ENCODE data around the gene FASTK. TPM values are rescaled to one million over a fixed set of nuclear protein-coding genes. Genes with fewer than 3 reads are reported as not detected.
A peak's percentile ranks its signal among the peaks of the same experiment; 100 is the strongest.

Gene FASTK
- total RNA-seq, 4 donors from 2014 or later: 43.0 to 83.6 (median 75.9) TPM

- H3K36me3 ChIP-seq: no peaks in the 10 kb centered on the region
- H3K27ac ChIP-seq: peak overlapping the region in 3 of 4 donors; percentile 14 to 45 (median 32)
- DNase-seq: no peak
- H3K9me3 ChIP-seq: no peaks in the 10 kb centered on the region
- 63 to 65% methylated on average over 10 of the region's 11 CpGs for WGBS, 2 donors
- no peaks in the 10 kb centered on the region for H3K27me3 ChIP-seq
- H3K4me3 ChIP-seq: no peak overlapping the region
- TF ChIP-seq CTCF (IDR thresholded peaks at IDR 0.05) (no peak), POLR2A (IDR thresholded peaks at IDR 0.05) (no peak)
- peaks cover 17 to 44% (median 24%) of the 10 kb centered on the region in 3 donors for H3K4me1 ChIP-seq
- intact Hi-C loops (cut with DNase I): loop anchor here (5.0 kb wide), 1 partner anchor 83 kb away; the partner anchor contains the start of gene ABCB8
Measured at GRCh38 chr7:151110236-151110940, 29.8 kb upstream of the FASTK start.

DNA sequence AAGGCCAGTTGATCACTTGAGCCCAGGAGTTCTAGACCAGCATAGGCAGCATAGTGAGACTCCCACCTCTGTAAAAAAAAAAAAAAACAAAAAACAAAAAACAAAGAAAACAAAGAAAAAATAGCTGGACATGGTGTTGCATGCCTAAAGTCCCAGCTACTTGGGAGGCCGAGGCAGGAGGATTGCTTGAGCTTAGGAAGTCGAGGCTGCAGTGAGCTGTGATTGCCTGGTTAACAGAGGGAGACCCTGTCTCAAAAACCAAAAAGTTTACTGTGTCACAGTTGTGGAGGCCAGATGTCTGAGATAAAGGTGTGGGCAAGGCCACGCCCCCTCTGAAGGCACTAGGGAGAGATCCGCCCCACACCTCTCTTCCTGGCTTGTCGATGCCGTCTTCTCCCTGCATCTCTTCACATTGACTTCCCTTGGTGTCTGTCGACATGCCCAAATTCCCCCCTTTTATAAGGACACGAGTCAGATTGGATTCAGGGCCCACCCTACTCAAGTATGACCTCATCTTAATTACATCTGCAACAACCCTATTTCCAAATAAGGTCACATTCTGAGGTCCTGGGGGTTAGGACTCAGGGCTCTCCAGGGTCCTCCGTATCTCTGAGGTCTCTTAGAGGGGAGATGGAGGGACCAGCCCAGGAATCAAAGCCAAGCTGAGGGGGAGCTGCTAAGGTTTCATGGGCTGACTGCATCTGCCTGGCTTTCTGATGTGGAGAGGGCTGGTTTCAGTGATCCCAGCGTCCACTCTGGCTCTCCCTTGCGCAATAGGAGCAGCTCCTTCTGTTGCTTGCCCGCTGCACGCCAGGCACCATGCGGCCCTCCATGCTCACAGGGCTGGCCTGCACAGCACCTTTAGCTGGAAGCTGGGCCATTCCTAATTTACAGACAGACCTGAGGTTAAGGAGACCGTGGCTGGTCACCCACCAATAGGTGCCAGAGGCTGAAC lies 28.8 kb upstream of the FASTK start:
- intact Hi-C loops (cut with DNase I): loop anchor here (5.0 to 10.0 kb wide), 2 partner anchors 82 to 215 kb away; partner anchors contain the start of gene ABCB8
- peaks cover 14 to 52% (median 24%) of the 10 kb centered on the region in 3 donors for H3K4me1 ChIP-seq
- TF ChIP-seq CTCF (IDR thresholded peaks at IDR 0.05) (no peak), POLR2A (IDR thresholded peaks at IDR 0.05) (no peak)
- 64 to 74% methylated on average over 9 to 11 of the region's 15 CpGs for WGBS, 2 donors
- peak overlapping the region in 3 of 4 donors; percentile 32 to 60 (median 45) for H3K27ac ChIP-seq
- no peaks in the 10 kb centered on the region for H3K27me3 ChIP-seq
- no peak for DNase-seq
- H3K4me3 ChIP-seq: no peak overlapping the region
- no peaks in the 10 kb centered on the region for H3K9me3 ChIP-seq
- H3K36me3 ChIP-seq: no peaks in the 10 kb centered on the region

- TF ChIP-seq POLR2A (IDR thresholded peaks at IDR 0.05) (no peak), CTCF (IDR thresholded peaks at IDR 0.05) (no peak)
- 73 to 81% methylated on average over 4 to 9 of the region's 10 CpGs for WGBS, 2 donors
- DNase-seq: no peak
Measured at GRCh38 chr7:151107882-151108281, 27.3 kb upstream of the FASTK start.

GRCh38 chr7:151104411-151105235 lies 24.0 kb upstream of the FASTK start:
- Histone ChIP-seq H3K9me3 (no peaks in the 10 kb centered on the region), H3K27me3 (no peaks in the 10 kb centered on the region), H3K27ac (no peak overlapping the region), H3K4me1 (peaks cover 0 to 42% (median 0%) of the 10 kb centered on the region in 3 donors), H3K36me3 (no peaks in the 10 kb centered on the region), H3K4me3 (no peak overlapping the region)
- TF ChIP-seq CTCF (IDR thresholded peaks at IDR 0.05) (no peak), POLR2A (IDR thresholded peaks at IDR 0.05) (no peak)
- WGBS, 2 donors: 64 to 65% methylated on average over 21 to 23 of the region's 23 CpGs
- intact Hi-C loops (cut with DNase I): loop anchor here (10.0 kb wide), 1 partner anchor 210 kb away; no protein-coding TSS in a partner anchor
- DNase-seq: no peak

More at GRCh38 chr7:151107882-151108281, 27.3 kb upstream of the FASTK start:
- Histone ChIP-seq H3K27ac (peak overlapping the region in 1 of 4 donors; percentile 14), H3K4me3 (no peak overlapping the region), H3K36me3 (no peaks in the 10 kb centered on the region), H3K9me3 (no peaks in the 10 kb centered on the region), H3K4me1 (peaks cover 0 to 44% (median 10%) of the 10 kb centered on the region in 3 donors), H3K27me3 (no peaks in the 10 kb centered on the region)
- intact Hi-C loops (cut with DNase I): loop anchor here (10.0 kb wide), 1 partner anchor 213 kb away; no protein-coding TSS in a partner anchor
